ENCODE measurements around the gene XIAP.
"Not testable (repeated sequence)": the region's sequence is repeated elsewhere in the genome, so short reads cannot be mapped to it uniquely, and the experiment has no call there.

The XIAP gene

GRCh38 chrX:123859846-123860838 is at the start of gene XIAP:
XIAP (plus strand) TSS chrX:123860053; CDS start chrX:123885663, 25,610 bp downstream.
- DNase-seq (ENCODE audit: low read depth in 2 of 2), result peak; percentile 12 to 27

GRCh38 chrX:123814343-123814742 is 45.5 kb upstream of the XIAP start:
- DNase-seq (ENCODE audit: low read depth in 2 of 2), result no peak

DNA sequence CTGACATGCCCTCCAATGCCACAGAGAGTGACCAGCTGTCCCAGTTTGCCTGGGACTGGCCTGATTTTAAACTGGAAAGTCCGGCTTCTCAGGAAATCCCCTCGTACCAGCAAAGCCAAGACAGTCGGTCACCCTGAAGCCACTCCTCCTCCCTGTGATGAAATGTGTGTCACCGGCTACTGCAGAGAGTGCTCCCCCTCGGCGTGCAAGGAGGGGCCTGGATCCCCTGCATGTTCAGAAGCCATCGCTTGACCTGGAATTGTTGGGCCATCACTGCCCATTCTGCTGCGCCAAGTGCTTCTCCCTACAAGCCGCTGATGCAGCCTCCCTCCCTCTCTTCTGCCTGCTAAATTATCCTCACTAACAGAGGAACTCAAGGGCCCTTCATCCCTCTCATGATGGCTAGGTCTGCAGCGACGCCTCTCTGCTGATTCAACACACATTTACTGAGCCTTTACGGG is 44.9 kb upstream of the XIAP start:
- not testable (repeated sequence) for DNase-seq (ENCODE audit: low read depth in 2 of 2)

- no peak for DNase-seq (ENCODE audit: low read depth in 2 of 2)
These were observed 42.5 kb upstream of the XIAP start for GRCh38 chrX:123817288-123817894.

DNA sequence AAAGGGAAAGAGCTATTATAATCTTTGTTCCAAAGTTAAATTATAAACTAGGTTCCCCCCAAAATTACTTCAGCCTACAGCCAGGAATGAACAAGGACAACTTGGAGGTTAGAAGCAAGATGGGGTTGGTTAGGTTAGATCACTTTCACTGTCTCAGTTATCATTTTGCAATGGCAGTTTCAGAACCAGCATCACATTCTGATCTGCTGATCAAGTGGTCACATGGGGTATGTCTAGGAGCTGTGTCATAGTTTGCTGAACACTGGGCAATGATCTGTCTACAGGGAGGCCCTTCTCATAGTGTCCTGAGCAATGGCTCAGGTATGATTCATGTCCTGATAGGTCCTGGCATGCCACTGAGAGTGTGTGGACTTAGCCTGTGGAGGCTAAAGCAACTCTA is 41.6 kb upstream of the XIAP start:
- no peak for DNase-seq (ENCODE audit: low read depth in 2 of 2)

GRCh38 chrX:123822965-123823364 is 36.9 kb upstream of the XIAP start:
- no peak for DNase-seq (ENCODE audit: low read depth in 2 of 2)

DNA sequence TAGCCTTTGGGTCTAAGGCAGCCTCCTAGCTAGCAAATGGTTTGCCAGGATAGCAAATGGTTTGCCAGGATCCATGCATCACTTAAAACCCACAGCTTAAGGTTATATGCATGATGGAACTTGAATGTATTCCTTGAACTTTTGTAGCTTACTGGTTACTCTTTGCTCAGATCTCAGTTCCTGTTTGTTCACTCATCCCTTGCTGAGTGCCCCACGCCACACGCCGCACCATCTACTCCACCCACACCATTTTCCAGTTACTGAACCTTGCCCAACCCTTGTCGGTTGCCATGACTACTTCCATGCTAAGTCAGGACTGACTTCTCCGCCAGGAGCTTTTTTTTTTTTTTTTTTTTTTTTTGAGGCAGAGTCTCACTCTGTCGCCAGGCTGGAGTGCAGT is 29.5 kb upstream of the XIAP start:
- DNase-seq (ENCODE audit: low read depth in 2 of 2), result no peak

DNA sequence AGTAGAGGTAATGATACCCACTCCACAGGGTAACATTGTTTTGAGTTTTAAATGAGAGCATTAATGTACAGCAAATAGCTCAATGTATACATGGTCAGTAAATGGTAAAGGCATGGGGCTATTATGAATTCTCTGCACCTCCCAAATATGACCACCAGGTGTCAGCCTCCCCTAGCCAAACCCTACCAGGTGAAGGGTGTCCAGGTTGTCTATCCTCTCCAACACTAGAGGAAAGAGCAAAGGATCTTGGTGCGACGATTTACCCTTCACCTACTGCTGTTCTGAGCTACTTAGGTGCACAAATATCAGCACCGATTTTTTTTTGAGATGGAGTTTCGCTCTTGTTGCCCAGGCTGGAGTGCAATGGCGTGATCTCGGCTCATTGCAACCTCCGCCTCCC is 26.5 kb upstream of the XIAP start:
- DNase-seq (ENCODE audit: low read depth in 2 of 2), result peak; percentile 7 to 38

GRCh38 chrX:123834116-123834515 is 25.7 kb upstream of the XIAP start:
- no peak for DNase-seq (ENCODE audit: low read depth in 2 of 2)

DNA sequence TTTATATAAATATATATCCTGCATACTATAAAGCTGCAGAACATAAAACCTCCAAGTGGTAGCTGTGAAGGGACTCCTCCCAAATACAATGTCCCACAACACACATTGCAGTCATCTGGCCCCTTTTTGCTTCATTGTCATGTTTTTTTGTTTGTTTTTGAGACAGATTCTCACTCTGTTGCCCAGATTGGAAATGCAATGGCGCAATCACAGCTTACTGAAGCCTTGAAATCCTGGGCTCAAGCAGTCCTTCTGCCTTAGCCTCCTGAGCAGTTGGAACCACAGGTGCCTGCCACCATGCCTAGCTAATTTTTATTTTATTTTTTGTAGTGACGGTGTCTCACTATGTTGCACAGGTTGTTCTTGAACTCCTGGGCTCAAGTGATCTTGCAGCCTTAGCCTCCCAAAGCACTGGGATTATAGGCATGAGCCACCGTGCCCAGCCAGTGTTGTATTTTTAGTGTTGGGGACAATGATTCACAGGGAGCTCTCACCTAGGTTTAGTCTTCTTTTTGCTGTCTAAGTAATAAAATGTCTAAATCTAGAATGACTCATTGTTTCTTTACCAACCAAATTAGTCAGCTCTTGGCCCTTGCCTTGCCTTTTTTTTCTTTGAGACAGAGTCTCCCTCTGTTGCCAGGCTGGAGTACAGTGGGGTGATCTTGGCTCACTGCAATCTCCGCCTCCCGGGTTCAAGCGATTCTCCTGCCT is 24.0 kb upstream of the XIAP start:
- DNase-seq (ENCODE audit: low read depth in 2 of 2), result no peak

DNA sequence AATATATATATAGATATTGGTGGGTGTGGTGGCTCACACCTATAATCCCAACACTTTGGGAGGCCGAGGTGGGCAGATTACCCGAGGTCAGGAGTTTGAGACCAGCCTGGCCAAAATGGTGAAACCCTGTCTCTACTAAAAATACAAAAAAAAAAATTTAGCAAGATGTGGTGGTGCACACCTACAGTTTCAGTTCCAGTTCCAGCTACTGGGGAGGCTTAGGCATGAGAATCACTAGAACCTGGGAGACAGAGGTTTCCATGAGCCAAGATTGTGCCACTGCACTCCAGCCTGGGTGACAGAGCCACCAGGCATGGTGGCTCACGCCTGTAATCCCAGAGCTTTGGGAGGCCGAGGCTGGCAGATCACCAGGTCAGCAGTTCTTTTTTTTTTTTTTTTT is 14.7 kb upstream of the XIAP start:
- DNase-seq (ENCODE audit: low read depth in 2 of 2), result not testable (repeated sequence)

DNA sequence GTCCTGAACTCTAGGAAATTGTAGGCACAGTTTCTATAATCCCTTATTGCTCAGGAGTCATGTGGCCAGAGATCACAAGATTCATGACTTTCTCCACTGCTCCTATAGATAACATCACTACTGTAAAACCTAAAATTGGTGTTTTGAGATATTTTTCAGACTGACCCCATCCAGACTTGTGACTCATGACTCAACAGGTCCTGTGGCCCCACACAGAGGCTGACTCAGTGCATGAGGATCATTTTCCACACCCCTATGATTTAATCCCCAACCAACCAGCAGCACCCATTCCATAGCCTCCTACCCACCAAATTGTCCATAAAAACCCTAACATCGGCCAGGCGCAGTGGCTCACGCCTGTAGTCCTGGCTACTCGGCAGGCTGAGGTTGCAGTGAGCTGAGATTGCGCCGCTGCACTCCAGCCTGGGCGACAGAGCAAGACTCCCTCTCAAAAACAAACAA is 13.2 kb upstream of the XIAP start:
- no peak for DNase-seq (ENCODE audit: low read depth in 2 of 2)

DNA sequence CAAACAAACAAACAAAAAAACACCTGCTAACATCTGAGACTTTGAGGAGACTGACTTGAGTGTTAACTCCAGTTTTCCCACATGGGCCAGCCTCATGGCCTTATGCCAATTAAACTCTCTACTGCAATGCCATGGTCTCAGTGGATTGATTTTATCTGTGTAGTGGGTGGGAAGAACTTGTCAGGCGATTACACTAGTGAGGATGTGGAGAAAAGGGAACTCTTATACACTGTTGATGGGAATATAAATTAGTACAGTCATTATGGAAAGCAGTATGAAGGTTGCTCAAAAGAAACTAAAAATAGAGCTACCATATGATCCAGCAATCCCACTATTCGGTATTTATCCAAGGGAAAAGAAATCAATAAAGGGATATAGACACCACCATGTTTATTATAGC is 12.8 kb upstream of the XIAP start:
- DNase-seq (ENCODE audit: low read depth in 2 of 2), result no peak

- DNase-seq (ENCODE audit: low read depth in 2 of 2), result no peak
These were observed 10.8 kb upstream of the XIAP start for GRCh38 chrX:123849096-123849495.

- DNase-seq (ENCODE audit: low read depth in 2 of 2), result not testable (repeated sequence)
These were observed 9.9 kb upstream of the XIAP start for GRCh38 chrX:123849906-123850305.

GRCh38 chrX:123851079-123851478 is 8.8 kb upstream of the XIAP start:
- no peak for DNase-seq (ENCODE audit: low read depth in 2 of 2)

- no peak for DNase-seq (ENCODE audit: low read depth in 2 of 2)
These were observed 5.5 kb upstream of the XIAP start for GRCh38 chrX:123854329-123854728.

DNA sequence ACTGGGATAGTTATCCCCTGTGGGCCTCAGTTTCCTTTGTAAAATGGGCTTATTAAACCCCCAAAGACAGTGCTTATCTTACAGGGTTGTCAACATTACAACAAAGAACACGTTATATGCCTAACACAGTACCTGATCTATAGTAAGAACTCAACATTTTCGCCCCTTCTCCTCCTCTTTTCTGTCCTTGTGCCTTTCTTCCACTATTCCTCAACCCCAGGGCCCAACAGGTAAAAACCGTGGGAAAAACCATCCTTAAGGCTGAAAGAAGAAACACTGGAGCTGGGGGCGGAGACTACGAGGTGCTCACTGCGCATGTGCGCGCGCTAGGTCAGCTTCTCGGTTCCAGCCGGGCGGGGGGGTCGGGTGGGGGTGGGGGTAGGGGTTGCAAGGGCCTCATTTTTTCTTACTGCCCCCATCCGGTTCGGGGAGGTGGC is 426 bp upstream of the XIAP start:
- DNase-seq (ENCODE audit: low read depth in 2 of 2), result no peak

DNA sequence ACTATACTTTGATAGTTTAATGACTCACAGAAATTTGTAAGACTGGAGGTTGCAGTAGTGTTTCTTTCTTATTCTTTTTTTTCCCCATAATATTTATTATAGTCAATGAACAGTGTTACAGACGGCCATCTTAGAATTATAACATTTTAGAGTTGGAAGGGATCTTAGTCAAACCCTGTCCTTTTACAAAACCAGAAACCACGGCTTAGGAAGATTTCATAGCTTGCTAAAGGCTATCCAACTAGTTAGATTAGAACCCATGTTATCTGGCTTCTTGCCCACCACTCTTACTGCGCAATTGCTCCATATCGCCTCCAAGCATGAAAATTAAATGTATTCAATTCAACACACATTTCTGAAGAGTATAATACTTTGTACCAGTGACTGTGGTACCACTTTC is 1.1 kb downstream of the XIAP start:
- no peak for DNase-seq (ENCODE audit: low read depth in 2 of 2)

GRCh38 chrX:123869488-123869887 is 9.6 kb downstream of the XIAP start:
- no peak for DNase-seq (ENCODE audit: low read depth in 2 of 2)

DNA sequence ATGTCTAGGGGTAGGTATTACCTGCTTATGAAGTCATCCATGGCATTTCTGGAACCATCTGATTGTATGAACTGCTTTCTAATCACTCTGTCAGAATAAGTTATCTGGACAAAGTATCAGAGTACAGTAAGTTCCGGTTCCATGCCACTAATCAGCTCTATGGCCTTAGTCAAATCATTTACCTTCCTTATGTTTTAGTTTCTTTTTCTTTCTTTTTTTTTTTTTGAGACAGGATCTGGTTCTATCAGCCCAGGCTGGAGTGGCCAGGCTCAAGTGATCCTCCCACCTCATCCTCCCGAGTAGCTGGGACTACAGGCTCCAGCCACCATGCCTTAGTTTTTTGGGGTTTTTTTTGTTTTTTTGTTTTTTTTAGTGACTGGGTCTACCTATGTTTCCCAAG is 11.5 kb downstream of the XIAP start:
- no peak for DNase-seq (ENCODE audit: low read depth in 2 of 2)

DNA sequence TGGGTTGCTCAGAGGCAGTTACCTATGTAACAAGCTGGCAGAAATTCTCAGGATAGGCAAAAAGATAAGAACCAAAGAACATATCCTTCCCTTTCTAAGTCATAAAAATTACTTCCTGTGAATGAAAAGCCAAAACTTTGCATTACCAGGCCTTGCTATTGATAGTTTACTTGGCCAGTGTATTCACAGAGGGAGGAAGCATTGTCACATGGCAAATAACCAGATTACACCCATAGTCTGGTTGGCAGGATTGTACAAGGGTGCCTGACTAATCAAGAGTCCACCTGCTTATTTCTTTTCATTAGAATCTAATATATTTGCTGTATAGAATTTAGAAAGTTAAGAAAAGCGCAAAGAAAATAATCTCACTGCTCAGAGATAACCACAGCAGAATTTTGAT is 14.1 kb downstream of the XIAP start:
- no peak for DNase-seq (ENCODE audit: low read depth in 2 of 2)
